Ovary (tissue), 9 donors: ENCODE results near the gene ABCF3. TPM values are rescaled to one million over a fixed set of nuclear protein-coding genes. Genes with fewer than 3 reads are reported as not detected.

Source experiments
- DNase-seq, 5 donors: peaks; one replicate each; pipeline ENCODE4 v3.0.0-alpha.2; 2019 to 2020
- H3K27ac ChIP-seq, 2 donors: fragments of 200-600 bp; one replicate each; pipeline versions ENCODE4 v1.5.1 to v1.8.0; 2019 to 2022
- H3K27me3 ChIP-seq: fragments of 200-600 bp; one replicate; pipeline ENCODE4 v1.8.0; 2022
- H3K36me3 ChIP-seq: fragments of 200-600 bp; sonication (generic); one replicate; pipeline ENCODE4 v1.5.1; 2019
- H3K4me1 ChIP-seq: one replicate; pipeline ENCODE4 v1.8.1; 2013; ENCODE audit warnings: mild to moderate bottlenecking, moderate library complexity; ENCODE audit not compliant: insufficient read depth
- H3K4me3 ChIP-seq: fragments of 200-600 bp; sonication (generic); one replicate; pipeline ENCODE4 v1.5.1; 2017
- H3K9me3 ChIP-seq, 2 donors: fragments of 200-600 bp in 1 of 2; sonication (generic) in 1 of 2; one replicate each; pipeline versions ENCODE4 v1.5.1 to v1.8.1; 2013 to 2019; ENCODE audit warnings: mild to moderate bottlenecking in 1 of 2, moderate library complexity in 1 of 2
- CTCF ChIP-seq, 3 donors: fragments of 450-650 bp in 2 of 3; fragments of 200-600 bp in 1 of 3; IDR thresholded peaks; one replicate each; pipeline versions ENCODE4 v1.5.1 to v1.8.0; 2016 to 2022; ENCODE audit warnings: antibody characterized with exemption in 3 of 3, mild to moderate bottlenecking in 1 of 3
- EP300 ChIP-seq: sonication (generic); formaldehyde crosslinking; IDR thresholded peaks from one replicate; pipeline ENCODE4 v1.6.1; 2017; ENCODE audit warnings: antibody characterized with exemption
- POLR2A ChIP-seq: fragments of 450-650 bp; IDR thresholded peaks from one replicate; pipeline ENCODE4 v1.6.1; 2017; ENCODE audit warnings: antibody characterized with exemption, mild to moderate bottlenecking, moderate library complexity
- WGBS, 3 donors: extraction: QIAGEN DNeasy Blood & Tissue Kit in 1 of 3; methylation state at CpG; one replicate each; pipeline versions ENCODE4 v1.1.5 to v1.1.7; 2013 to 2017; 5-methylcytosine and 5-hydroxymethylcytosine counted together
- intact Hi-C, 4 donors: fragments of 100-400 bp; cut with DNase I; formaldehyde crosslinking; loops; one replicate each; pipeline versions ENCODE4 v1.11.0 to v1.15.1; 2022 to 2023
- polyA plus RNA-seq, 2 donors: library from polyadenylated mRNA; stranded (reverse); fragments of 200-250 nt in 1 of 2; fragments of 350-450 nt in 1 of 2; fragmentation: Illumina TruSeq in 1 of 2; extraction: RNeasy Lipid Tissue Mini Kit (QIAGEN cat#74804) in 1 of 2; gene quantifications; one replicate each; pipeline ENCODE4 v1.2.3, GENCODE V29; 2013 to 2014
- total RNA-seq, 7 donors: library from RNA; depleted of rRNA in 2 of 7; stranded (reverse); fragments of >200 nt in 2 of 7; fragmentation: NEBNext Ultra II Directional in 3 of 7; extraction: Animal tissue kit (Norgen Biotek cat#: 25700) in 3 of 7; gene quantifications; one replicate each; pipeline versions ENCODE4 v1.1.0 to v1.2.4, GENCODE V29; 2016 to 2023
- donor health status: DM: no; HTN: no; CAD: no; lungs with moderate emphysema.
- donor health status: DM: no; HTN: no; CAD: no.
- donor health status: Bipolar disorder and iron deficiency.
- donor health status: DM: yes; HTN: yes; CAD: no.
- donor health status: DM: no; HTN: no; CAD: no.
- donor health status: DM: yes; HTN: yes; CAD: no.

The ABCF3 gene
- total and polyA plus RNA-seq, 9 donors: 30.2 to 82.0 (median 58.2) TPM

DNA sequence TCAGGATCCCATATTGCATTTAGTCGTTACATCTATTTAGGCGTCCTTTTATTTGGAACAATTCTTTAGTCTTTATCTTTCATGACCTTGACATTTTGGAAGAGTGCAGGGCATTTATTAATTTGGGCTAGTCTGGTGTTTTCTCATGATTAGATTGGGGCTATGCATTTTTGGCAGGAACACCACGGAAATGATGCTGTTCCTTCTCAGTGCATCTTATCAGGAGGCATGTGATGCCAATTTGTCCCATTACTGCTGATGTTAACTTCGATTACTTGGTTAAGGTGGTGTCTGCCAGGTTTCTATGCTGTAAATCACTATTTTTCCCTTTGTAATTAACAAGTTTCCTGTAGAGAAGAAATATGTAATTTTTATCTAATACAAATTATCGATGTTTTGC lies 25.3 kb downstream of the ABCF3 start:
- Histone ChIP-seq H3K27ac (no peak overlapping the region), H3K27me3 (no peaks in the 10 kb centered on the region), H3K9me3 (no peaks in the 10 kb centered on the region), H3K4me3 (no peak overlapping the region), H3K36me3 (no peaks in the 10 kb centered on the region), H3K4me1 (peaks cover 6% of the 10 kb centered on the region)
- TF ChIP-seq POLR2A (no peak), CTCF (IDR thresholded peaks at IDR 0.05) (no peak), EP300 (no peak)
- no peak for DNase-seq
- intact Hi-C loops: no loop called here
- WGBS, 3 donors: 24 to 32% (median 31%) methylated on average over 5 of the region's 5 CpGs

- no peaks in the 10 kb centered on the region for H3K27me3 ChIP-seq
- H3K4me3 ChIP-seq: no peak overlapping the region
- intact Hi-C loops: no loop called here
- peaks cover 6% of the 10 kb centered on the region for H3K4me1 ChIP-seq
- H3K9me3 ChIP-seq: no peaks in the 10 kb centered on the region
- H3K27ac ChIP-seq: no peak overlapping the region
- no peak for DNase-seq
- WGBS, 3 donors: 55 to 67% (median 60%) methylated on average over 5 of the region's 5 CpGs
- no peaks in the 10 kb centered on the region for H3K36me3 ChIP-seq
- TF ChIP-seq POLR2A (no peak), CTCF (IDR thresholded peaks at IDR 0.05) (no peak), EP300 (no peak)
Measured at GRCh38 chr3:184211718-184212117, 25.7 kb downstream of the ABCF3 start.

DNA sequence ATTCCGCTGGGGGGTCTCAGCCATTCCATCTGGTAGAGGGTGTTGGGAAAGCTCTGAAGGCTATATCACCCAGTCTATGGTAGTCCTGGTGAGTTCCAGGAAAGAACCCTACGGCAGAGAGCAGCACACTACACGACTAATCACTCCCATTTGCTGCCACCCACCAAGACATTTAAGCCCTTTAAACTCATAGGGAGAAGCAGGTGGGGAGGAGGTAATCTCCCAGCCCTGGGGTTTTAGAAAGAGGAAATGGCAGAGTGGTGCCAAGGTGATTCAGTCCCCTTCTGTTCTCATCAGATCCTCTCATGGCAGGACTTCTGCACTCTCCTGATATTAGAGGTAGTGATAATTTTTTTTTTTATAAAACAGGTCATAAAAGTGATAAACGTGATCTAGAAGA lies 32.8 kb downstream of the ABCF3 start:
- Histone ChIP-seq H3K9me3 (no peaks in the 10 kb centered on the region), H3K4me3 (no peak overlapping the region), H3K4me1 (no peaks in the 10 kb centered on the region), H3K36me3 (no peaks in the 10 kb centered on the region), H3K27ac (no peak overlapping the region), H3K27me3 (no peaks in the 10 kb centered on the region)
- TF ChIP-seq EP300 (no peak), CTCF (IDR thresholded peaks at IDR 0.05) (no peak), POLR2A (no peak)
- DNase-seq: no peak
- WGBS, 3 donors: 49 to 55% (median 51%) methylated on average over 4 of the region's 4 CpGs
- intact Hi-C loops: no loop called here

DNA sequence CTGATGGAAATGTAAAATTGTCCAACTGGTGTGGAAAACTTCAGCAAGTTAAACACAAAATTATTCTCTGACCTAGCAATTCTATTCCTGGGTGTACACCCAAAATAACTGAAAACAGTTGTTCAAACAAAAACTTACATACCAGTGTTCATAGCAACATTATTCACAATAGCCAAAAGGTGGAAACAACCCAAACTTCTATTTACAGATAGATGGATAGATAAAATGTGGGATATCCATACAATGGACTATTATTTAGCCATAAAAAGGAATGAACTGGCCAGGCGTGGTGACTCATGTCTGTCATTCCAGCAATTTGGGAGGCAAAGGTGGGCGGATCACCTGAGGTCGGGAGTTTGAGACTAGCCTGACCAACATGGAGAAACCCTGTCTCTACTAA lies 36.5 kb downstream of the ABCF3 start:
- H3K27me3 ChIP-seq: no peaks in the 10 kb centered on the region
- H3K4me1 ChIP-seq: no peaks in the 10 kb centered on the region
- no peak overlapping the region for H3K27ac ChIP-seq
- DNase-seq: no peak
- no peaks in the 10 kb centered on the region for H3K9me3 ChIP-seq
- no peaks in the 10 kb centered on the region for H3K36me3 ChIP-seq
- WGBS, 3 donors: 72 to 84% (median 76%) methylated on average over 3 of the region's 3 CpGs
- intact Hi-C loops: no loop called here
- no peak for TF ChIP-seq EP300
- no peak for TF ChIP-seq CTCF (IDR thresholded peaks at IDR 0.05)
- TF ChIP-seq POLR2A: no peak
- H3K4me3 ChIP-seq: no peak overlapping the region

GRCh38 chr3:184223946-184224345 lies 37.9 kb downstream of the ABCF3 start:
- DNase-seq: no peak
- Histone ChIP-seq H3K9me3 (no peaks in the 10 kb centered on the region), H3K36me3 (no peaks in the 10 kb centered on the region), H3K4me1 (no peaks in the 10 kb centered on the region), H3K27me3 (no peaks in the 10 kb centered on the region), H3K4me3 (no peak overlapping the region), H3K27ac (no peak overlapping the region)
- intact Hi-C loops: no loop called here
- no peak for TF ChIP-seq POLR2A
- no peak for TF ChIP-seq CTCF (IDR thresholded peaks at IDR 0.05)
- TF ChIP-seq EP300: no peak
- 62 to 71% (median 67%) methylated on average over 3 of the region's 3 CpGs for WGBS, 3 donors
